ENCODE data around the gene GAPDH.

Gene GAPDH

GRCh38 chr12:6500466-6500865 is 33.9 kb upstream of the GAPDH start (continued):
- no peak for TF ChIP-seq ZNF704 (tag by site-specific recombination; IDR thresholded peaks at IDR 0.05)
- no peak for TF ChIP-seq ZSCAN16 (tag by site-specific recombination; IDR thresholded peaks at IDR 0.05)
- TF ChIP-seq ZNF600 (tag by site-specific recombination; IDR thresholded peaks at IDR 0.05) = no peak
- no peak for TF ChIP-seq SP2 (tag by site-specific recombination; IDR thresholded peaks at IDR 0.05)
- no peak for TF ChIP-seq ZNF610 (tag by site-specific recombination; IDR thresholded peaks at IDR 0.05; ENCODE audit: borderline replicate concordance)
- TF ChIP-seq ZNF280D (tag by site-specific recombination; IDR thresholded peaks at IDR 0.05) = no peak

- Histone ChIP-seq H3K36me3 (ENCODE audit: control insufficient read depth in 2 of 2, insufficient read depth in 1 of 2, low read length in 2 of 2) (peaks cover 55 to 59% of the 10 kb centered on the region in 2 experiments), H3K4me3 (ENCODE audit: low read depth, low read length) (no peak overlapping the region), H3K27ac (ENCODE audit: extremely low read depth, low read depth, low read length) (peak overlapping the region; percentile 39), H3K4me1 (ENCODE audit: control insufficient read depth, insufficient read depth, low read length) (peaks cover 4% of the 10 kb centered on the region; the same call in 1 of the 2 replicates), H3K9me3 (ENCODE audit: control insufficient read depth, insufficient read depth, low read depth, low read length) (no peaks in the 10 kb centered on the region)
- CTCF ChIA-PET = no interaction called here
- POLR2A ChIA-PET = interaction anchor here (0.6 to 1.4 kb wide), 9 partner anchors 13 to 135 kb away, joined by 3 to 11 read pairs (median 4); partner anchors contain the start of genes GAPDH, MRPL51 and VAMP1
- TF ChIP-seq SETDB1 (IDR thresholded peaks at IDR 0.05; ENCODE audit: insufficient read length, low read length) (no peak), ZNF16 (tag by site-specific recombination; IDR thresholded peaks at IDR 0.05; ENCODE audit: low read depth) (no peak), PRDM1 (tag by site-specific recombination; IDR thresholded peaks at IDR 0.05) (peak; percentile 93), ZNF362 (tag by site-specific recombination; IDR thresholded peaks at IDR 0.05) (peak; percentile 74), FEZF1 (tag by site-specific recombination; IDR thresholded peaks at IDR 0.05) (no peak), ZBTB20 (tag by site-specific recombination; IDR thresholded peaks at IDR 0.05) (no peak), ZNF791 (tag by site-specific recombination; IDR thresholded peaks at IDR 0.05) (no peak), ZNF214 (tag by site-specific recombination; IDR thresholded peaks at IDR 0.05; ENCODE audit: borderline replicate concordance) (no peak), PATZ1 (tag by site-specific recombination; IDR thresholded peaks at IDR 0.05) (no peak), GFI1B (tag by site-specific recombination; IDR thresholded peaks at IDR 0.05) (no peak), ZBTB8A (tag by site-specific recombination; IDR thresholded peaks at IDR 0.05) (0 out of 2 replicates have a peak, but pooled peaks have one; percentile 23), ZBTB1 (tag by site-specific recombination; IDR thresholded peaks at IDR 0.05) (no peak), ZNF76 (tag by site-specific recombination; IDR thresholded peaks at IDR 0.05; ENCODE audit: borderline replicate concordance, low read depth) (no peak), ZNF561 (tag by site-specific recombination; IDR thresholded peaks at IDR 0.05; ENCODE audit: borderline replicate concordance) (no peak), SP7 (tag by site-specific recombination; IDR thresholded peaks at IDR 0.05) (0 out of 2 replicates have a peak, but pooled peaks have one; percentile 13), ZNF501 (tag by site-specific recombination; IDR thresholded peaks at IDR 0.05) (0 out of 2 replicates have a peak, but pooled peaks have one; percentile 23), ZNF785 (tag by site-specific recombination; IDR thresholded peaks at IDR 0.05) (no peak), KLF10 (tag by site-specific recombination; IDR thresholded peaks at IDR 0.05) (no peak), ZNF621 (tag by site-specific recombination; IDR thresholded peaks at IDR 0.05) (no peak), GLI2 (tag by site-specific recombination; IDR thresholded peaks at IDR 0.05; ENCODE audit: borderline replicate concordance, low read depth) (no peak), ZBTB17 (tag by site-specific recombination; IDR thresholded peaks at IDR 0.05) (0 out of 2 replicates have a peak, but pooled peaks have one; percentile 11), ZNF623 (tag by site-specific recombination; IDR thresholded peaks at IDR 0.05) (no peak)
These were observed 27.0 kb upstream of the GAPDH start for GRCh38 chr12:6507102-6507998.
